Measurements from ENCODE around the gene OR51B4. TPM values are rescaled to one million over a fixed set of nuclear protein-coding genes. Genes with fewer than 3 reads are reported as not detected.
"Not testable (repeated sequence)": the region's sequence is repeated elsewhere in the genome, so short reads cannot be mapped to it uniquely, and the experiment has no call there.

The OR51B4 gene
- total and polyA plus RNA-seq, 2 experiments from 2014 or later = not detected

DNA sequence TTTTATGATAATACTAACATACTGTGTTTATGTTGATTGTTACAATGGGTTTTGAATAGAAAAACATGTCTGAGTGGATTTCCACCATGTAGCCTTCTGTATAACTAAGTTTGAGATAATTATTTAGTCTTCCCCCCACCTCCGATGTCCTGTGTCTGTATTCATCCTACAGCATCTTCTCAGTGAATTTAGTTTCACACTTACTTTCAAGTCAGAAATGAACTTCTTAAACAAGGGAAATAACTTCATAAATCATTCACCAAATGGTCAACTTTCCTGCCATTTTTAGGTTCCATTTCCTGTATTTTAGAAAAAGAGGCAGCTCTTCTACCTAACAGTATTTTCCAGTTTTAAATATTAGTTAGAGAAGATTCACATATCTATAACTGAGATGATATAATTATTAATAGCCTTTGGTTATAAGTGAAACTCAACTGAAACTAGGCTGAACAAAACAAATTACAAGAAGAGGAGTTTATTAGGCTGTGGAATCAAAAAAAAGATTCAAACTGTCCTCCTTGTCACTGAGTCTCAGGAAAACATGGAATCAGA lies 38.1 kb upstream of the OR51B4 start:
- Mint-ChIP-seq H3K4me3 (no peak overlapping the region), H3K27me3 (ENCODE audit: insufficient read depth, low read depth, poor library complexity) (no peaks in the 10 kb centered on the region), H3K9me3 (no peaks in the 10 kb centered on the region; the same call in 2 of the 3 replicates), H3K27ac (no peak overlapping the region), H3K36me3 (ENCODE audit: low read depth) (no peaks in the 10 kb centered on the region), H3K4me1 (peaks cover 7% of the 10 kb centered on the region)
- Histone ChIP-seq H2AFZ (no peak overlapping the region), H3K4me2 (no peak overlapping the region), H3K9me2 (ENCODE audit: insufficient read depth) (peaks cover 6% of the 10 kb centered on the region; the same call in 1 of the 2 replicates), H3K4me3 (no peak overlapping the region), H3K27me3 (ENCODE audit: insufficient read depth) (no peaks in the 10 kb centered on the region), H4K20me1 (replicated peaks; ENCODE audit: insufficient read depth) (no peaks in the 10 kb centered on the region), H3K79me2 (replicated peaks; ENCODE audit: insufficient read depth) (no peaks in the 10 kb centered on the region), H3K36me3 (ENCODE audit: insufficient read depth) (no peaks in the 10 kb centered on the region), H3K27ac (ENCODE audit: low read depth) (no peak overlapping the region), H3K4me1 (ENCODE audit: insufficient read depth) (no peaks in the 10 kb centered on the region; the same call in 1 of the 2 replicates), H3F3A (replicated peaks; ENCODE audit: low read depth) (no peaks in the 10 kb centered on the region)
- ATAC-seq (no peak), DNase-seq (ENCODE audit: low spot score) (no peak)
- TF ChIP-seq POLR2AphosphoS5 (IDR thresholded peaks at IDR 0.05; ENCODE audit: low read depth) = no peak
- TF ChIP-seq, protein P1, sequence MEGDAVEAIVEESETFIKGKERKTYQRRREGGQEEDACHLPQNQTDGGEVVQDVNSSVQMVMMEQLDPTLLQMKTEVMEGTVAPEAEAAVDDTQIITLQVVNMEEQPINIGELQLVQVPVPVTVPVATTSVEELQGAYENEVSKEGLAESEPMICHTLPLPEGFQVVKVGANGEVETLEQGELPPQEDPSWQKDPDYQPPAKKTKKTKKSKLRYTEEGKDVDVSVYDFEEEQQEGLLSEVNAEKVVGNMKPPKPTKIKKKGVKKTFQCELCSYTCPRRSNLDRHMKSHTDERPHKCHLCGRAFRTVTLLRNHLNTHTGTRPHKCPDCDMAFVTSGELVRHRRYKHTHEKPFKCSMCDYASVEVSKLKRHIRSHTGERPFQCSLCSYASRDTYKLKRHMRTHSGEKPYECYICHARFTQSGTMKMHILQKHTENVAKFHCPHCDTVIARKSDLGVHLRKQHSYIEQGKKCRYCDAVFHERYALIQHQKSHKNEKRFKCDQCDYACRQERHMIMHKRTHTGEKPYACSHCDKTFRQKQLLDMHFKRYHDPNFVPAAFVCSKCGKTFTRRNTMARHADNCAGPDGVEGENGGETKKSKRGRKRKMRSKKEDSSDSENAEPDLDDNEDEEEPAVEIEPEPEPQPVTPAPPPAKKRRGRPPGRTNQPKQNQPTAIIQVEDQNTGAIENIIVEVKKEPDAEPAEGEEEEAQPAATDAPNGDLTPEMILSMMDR (conservative IDR thresholded peaks at IDR 0.05; ENCODE audit: low read depth in 2 of 2) = no peak
- no peak for TF ChIP-seq STAT1 (IDR thresholded peaks at IDR 0.05; ENCODE audit: unreplicated experiment)
- TF ChIP-seq, protein P2, sequence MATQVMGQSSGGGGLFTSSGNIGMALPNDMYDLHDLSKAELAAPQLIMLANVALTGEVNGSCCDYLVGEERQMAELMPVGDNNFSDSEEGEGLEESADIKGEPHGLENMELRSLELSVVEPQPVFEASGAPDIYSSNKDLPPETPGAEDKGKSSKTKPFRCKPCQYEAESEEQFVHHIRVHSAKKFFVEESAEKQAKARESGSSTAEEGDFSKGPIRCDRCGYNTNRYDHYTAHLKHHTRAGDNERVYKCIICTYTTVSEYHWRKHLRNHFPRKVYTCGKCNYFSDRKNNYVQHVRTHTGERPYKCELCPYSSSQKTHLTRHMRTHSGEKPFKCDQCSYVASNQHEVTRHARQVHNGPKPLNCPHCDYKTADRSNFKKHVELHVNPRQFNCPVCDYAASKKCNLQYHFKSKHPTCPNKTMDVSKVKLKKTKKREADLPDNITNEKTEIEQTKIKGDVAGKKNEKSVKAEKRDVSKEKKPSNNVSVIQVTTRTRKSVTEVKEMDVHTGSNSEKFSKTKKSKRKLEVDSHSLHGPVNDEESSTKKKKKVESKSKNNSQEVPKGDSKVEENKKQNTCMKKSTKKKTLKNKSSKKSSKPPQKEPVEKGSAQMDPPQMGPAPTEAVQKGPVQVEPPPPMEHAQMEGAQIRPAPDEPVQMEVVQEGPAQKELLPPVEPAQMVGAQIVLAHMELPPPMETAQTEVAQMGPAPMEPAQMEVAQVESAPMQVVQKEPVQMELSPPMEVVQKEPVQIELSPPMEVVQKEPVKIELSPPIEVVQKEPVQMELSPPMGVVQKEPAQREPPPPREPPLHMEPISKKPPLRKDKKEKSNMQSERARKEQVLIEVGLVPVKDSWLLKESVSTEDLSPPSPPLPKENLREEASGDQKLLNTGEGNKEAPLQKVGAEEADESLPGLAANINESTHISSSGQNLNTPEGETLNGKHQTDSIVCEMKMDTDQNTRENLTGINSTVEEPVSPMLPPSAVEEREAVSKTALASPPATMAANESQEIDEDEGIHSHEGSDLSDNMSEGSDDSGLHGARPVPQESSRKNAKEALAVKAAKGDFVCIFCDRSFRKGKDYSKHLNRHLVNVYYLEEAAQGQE (IDR thresholded peaks at IDR 0.05; ENCODE audit: unreplicated experiment) = no peak
- TF ChIP-seq NANOG (IDR thresholded peaks at IDR 0.05; ENCODE audit: borderline replicate concordance) = no peak
- TF ChIP-seq, protein P3, sequence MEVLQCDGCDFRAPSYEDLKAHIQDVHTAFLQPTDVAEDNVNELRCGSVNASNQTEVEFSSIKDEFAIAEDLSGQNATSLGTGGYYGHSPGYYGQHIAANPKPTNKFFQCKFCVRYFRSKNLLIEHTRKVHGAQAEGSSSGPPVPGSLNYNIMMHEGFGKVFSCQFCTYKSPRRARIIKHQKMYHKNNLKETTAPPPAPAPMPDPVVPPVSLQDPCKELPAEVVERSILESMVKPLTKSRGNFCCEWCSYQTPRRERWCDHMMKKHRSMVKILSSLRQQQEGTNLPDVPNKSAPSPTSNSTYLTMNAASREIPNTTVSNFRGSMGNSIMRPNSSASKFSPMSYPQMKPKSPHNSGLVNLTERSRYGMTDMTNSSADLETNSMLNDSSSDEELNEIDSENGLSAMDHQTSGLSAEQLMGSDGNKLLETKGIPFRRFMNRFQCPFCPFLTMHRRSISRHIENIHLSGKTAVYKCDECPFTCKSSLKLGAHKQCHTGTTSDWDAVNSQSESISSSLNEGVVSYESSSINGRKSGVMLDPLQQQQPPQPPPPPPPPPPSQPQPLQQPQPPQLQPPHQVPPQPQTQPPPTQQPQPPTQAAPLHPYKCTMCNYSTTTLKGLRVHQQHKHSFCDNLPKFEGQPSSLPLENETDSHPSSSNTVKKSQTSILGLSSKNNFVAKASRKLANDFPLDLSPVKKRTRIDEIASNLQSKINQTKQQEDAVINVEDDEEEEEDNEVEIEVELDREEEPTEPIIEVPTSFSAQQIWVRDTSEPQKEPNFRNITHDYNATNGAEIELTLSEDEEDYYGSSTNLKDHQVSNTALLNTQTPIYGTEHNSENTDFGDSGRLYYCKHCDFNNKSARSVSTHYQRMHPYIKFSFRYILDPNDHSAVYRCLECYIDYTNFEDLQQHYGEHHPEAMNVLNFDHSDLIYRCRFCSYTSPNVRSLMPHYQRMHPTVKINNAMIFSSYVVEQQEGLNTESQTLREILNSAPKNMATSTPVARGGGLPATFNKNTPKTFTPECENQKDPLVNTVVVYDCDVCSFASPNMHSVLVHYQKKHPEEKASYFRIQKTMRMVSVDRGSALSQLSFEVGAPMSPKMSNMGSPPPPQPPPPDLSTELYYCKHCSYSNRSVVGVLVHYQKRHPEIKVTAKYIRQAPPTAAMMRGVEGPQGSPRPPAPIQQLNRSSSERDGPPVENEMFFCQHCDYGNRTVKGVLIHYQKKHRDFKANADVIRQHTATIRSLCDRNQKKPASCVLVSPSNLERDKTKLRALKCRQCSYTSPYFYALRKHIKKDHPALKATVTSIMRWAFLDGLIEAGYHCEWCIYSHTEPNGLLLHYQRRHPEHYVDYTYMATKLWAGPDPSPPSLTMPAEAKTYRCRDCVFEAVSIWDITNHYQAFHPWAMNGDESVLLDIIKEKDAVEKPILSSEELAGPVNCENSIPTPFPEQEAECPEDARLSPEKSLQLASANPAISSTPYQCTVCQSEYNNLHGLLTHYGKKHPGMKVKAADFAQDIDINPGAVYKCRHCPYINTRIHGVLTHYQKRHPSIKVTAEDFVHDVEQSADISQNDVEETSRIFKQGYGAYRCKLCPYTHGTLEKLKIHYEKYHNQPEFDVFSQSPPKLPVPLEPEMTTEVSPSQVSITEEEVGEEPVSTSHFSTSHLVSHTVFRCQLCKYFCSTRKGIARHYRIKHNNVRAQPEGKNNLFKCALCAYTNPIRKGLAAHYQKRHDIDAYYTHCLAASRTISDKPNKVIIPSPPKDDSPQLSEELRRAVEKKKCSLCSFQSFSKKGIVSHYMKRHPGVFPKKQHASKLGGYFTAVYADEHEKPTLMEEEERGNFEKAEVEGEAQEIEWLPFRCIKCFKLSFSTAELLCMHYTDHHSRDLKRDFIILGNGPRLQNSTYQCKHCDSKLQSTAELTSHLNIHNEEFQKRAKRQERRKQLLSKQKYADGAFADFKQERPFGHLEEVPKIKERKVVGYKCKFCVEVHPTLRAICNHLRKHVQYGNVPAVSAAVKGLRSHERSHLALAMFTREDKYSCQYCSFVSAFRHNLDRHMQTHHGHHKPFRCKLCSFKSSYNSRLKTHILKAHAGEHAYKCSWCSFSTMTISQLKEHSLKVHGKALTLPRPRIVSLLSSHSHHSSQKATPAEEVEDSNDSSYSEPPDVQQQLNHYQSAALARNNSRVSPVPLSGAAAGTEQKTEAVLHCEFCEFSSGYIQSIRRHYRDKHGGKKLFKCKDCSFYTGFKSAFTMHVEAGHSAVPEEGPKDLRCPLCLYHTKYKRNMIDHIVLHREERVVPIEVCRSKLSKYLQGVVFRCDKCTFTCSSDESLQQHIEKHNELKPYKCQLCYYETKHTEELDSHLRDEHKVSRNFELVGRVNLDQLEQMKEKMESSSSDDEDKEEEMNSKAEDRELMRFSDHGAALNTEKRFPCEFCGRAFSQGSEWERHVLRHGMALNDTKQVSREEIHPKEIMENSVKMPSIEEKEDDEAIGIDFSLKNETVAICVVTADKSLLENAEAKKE (CRISPR knock-in tag; IDR thresholded peaks at IDR 0.05) = no peak
- no peak for TF ChIP-seq JUNB (IDR thresholded peaks at IDR 0.05; ENCODE audit: unreplicated experiment)
- no peak for TF ChIP-seq ZNF114 (CRISPR knock-in tag; IDR thresholded peaks at IDR 0.05)

DNA sequence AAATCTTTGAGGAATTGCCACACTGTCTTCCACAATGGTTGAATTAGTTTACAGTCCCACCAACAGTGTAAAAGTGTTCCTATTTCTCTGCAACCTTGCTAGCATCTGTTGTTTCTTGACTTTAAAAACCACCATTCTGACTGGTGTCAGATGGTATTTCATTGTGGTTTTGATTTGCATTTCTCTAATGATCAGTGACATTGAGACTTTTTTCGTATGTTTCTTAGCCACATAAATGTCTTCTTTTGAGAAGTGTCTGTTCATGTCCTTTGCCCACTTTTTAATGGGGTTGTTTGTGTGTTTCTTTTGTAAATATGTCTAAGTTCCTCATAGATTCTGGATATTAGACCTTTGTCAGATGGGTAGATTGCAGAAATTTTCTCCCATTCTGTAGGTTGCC lies 35.5 kb upstream of the OR51B4 start:
- not testable (repeated sequence) for ATAC-seq; H3K27ac ChIP-seq (ENCODE audit: low read depth); H3K27me3 ChIP-seq (ENCODE audit: insufficient read depth); H3K27ac Mint-ChIP-seq; H3K4me2 ChIP-seq; H3K4me3 Mint-ChIP-seq; H3K79me2 ChIP-seq (replicated peaks; ENCODE audit: insufficient read depth); H3K4me3 ChIP-seq; H2AFZ ChIP-seq; H3K9me3 Mint-ChIP-seq; H3K36me3 ChIP-seq (ENCODE audit: insufficient read depth); H3F3A ChIP-seq (replicated peaks; ENCODE audit: low read depth); H3K36me3 Mint-ChIP-seq (ENCODE audit: low read depth); H3K4me1 Mint-ChIP-seq; H3K4me1 ChIP-seq (ENCODE audit: insufficient read depth); H3K27me3 Mint-ChIP-seq (ENCODE audit: insufficient read depth, low read depth, poor library complexity); DNase-seq (ENCODE audit: low spot score); H3K9me2 ChIP-seq (ENCODE audit: insufficient read depth); H4K20me1 ChIP-seq (replicated peaks; ENCODE audit: insufficient read depth)
